ENCODE measurements around the gene KDF1.
A peak's percentile ranks its signal among the peaks of the same experiment; 100 is the strongest.

The KDF1 gene

GRCh38 chr1:26913754-26914619 is 46.3 kb downstream of the KDF1 start, which contains the start of gene NR0B2:
NR0B2 (minus strand) TSS chr1:26913975; CDS start chr1:26913940, 35 bp downstream.
- no peak for DNase-seq

- DNase-seq, result no peak
These were observed 46.9 kb downstream of the KDF1 start for GRCh38 chr1:26913389-26913753.

- no peak for DNase-seq
These were observed 48.1 kb downstream of the KDF1 start for GRCh38 chr1:26912147-26912490.

- no peak for DNase-seq
These were observed 48.7 kb downstream of the KDF1 start for GRCh38 chr1:26911399-26912146.

DNA sequence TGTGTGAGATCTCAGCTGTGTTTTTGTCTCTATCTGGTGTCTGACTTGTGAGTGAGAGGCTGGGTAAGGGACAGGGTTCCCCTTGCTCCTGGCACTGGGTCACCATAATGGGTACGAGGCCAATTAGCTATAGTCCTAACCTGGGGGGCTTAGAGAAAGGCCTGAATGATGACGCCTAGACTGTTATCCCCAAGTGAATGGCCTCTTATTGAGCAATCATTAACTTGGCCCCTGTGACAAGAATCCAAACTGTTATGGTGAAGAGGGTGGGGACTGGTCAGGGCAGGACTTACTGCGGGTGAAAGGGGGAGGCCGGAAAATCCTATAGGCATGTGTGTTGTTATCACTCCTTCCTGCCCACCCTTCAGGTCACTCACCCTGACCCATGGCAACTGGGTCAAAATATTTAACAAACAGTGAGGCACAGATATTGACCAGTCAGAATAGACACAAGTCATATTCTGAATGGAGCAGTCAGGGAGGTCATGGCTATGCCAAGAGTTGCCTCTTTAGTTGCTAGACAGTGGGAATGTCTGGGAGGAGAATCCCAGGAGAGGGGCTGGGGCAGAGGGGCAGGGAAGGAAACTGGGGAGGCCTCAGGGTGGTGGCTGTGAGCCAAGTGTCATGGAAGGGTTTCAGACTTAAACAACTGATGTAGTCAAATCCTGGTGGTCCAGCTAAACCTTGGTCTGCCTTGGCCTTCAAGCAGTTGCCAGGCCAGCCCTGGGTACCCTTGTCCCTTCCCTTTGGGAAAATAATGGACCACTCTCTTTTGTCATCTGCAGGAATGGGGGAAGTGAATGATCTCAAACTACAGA is 49.7 kb downstream of the KDF1 start:
- DNase-seq, result no peak

DNA sequence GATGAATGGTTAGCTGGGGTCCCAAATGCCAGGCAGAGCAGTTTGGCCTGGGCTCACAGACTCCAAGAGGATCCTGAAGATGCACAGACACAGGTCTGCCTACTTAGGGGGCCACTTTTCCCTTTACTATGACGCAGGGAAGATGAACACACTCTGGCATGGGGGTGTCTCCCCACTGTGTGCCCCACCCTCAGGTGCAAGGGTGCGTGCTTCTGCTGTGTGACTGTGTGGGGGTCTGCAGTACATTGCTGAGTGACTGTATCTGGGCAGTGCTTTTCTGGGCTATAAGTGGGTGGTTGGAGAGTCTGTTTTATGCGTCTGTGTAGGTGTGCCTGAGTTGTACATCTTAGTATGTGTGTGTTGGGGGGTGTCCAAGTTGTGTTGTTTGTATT is 50.3 kb downstream of the KDF1 start:
- DNase-seq, result no peak

- DNase-seq, result no peak
These were observed 53.0 kb downstream of the KDF1 start for GRCh38 chr1:26907071-26907917.

DNA sequence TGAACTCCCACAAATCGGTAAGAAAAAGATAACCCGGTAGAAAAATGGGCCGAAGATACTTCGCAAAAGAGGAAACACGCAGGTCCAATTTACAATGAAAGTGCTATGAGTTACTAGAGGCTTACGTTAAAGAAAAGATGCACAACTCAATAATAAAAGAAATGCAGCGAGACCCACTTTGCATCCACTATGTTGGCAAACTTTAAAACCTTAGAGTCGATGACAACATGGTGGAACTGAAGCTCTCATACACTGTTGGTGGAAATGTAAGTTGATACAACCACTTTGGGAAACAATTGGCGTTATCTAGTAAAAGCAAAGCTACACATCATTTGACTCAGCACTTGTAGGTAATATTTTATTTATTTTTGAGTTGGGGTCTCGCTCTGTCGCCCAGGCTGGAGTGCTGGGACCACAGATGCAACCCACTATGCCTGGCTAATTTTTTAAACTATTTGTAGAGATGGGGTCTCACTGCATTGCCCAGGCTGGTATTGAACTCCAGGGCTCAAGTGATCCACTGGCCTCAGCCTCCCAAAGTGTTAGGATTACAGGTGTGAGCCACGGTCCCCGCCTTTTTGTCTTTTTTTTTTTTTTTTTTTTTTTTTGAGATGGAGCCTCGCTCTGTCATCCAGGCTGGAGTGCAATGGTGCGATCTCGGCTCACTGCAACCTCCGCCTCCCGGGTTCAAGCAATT is 59.3 kb downstream of the KDF1 start:
- DNase-seq, result no peak

- peak; percentile 91 for DNase-seq
These were observed 60.1 kb downstream of the KDF1 start, which contains the start of gene GPATCH3 for GRCh38 chr1:26900001-26900814. GPATCH3 (minus strand) TSS chr1:26900467; CDS start chr1:26900442, 25 bp downstream.

Data from stimulated activated CD4-positive, alpha-beta T cell treated with anti-CD3 and anti-CD28 coated beads, Interleukin-4, amount 100 ng/mL, for 24 hours (primary cell).